Neutrophil (primary cell): ENCODE results near the gene PRKACB.

ENCODE experiments used
- H3K27ac ChIP-seq: fragments of 200-600 bp; sonication (generic); 2 replicates; pipeline ENCODE4 v1.5.1; 2016; ENCODE audit warnings: mild to moderate bottlenecking, moderate library complexity
- H3K27me3 ChIP-seq: fragments of 200-600 bp; sonication (generic); 2 replicates; pipeline ENCODE4 v1.6.0; 2016; ENCODE audit warnings: mild to moderate bottlenecking
- H3K36me3 ChIP-seq: fragments of 200-600 bp; sonication (generic); 2 replicates; pipeline ENCODE4 v1.5.1; 2017
- H3K4me1 ChIP-seq, 2 experiments: fragments of 200-600 bp in 1 of 2; sonication (generic) in 1 of 2; 1 replicate in 1 of 2; 2 replicates in 1 of 2; pipeline versions ENCODE4 v1.5.1 to v1.6.1; 2013 to 2016; ENCODE audit warnings: low read depth in 1 of 2, low read length in 1 of 2, mild to moderate bottlenecking in 1 of 2, moderate library complexity in 1 of 2; ENCODE audit not compliant: control insufficient read depth in 1 of 2, insufficient read depth in 1 of 2
- H3K4me3 ChIP-seq, 2 experiments: fragments of 200-600 bp in 1 of 2; sonication (generic) in 1 of 2; 1 replicate in 1 of 2; 2 replicates in 1 of 2; pipeline ENCODE4 v1.5.1; 2013 to 2016; ENCODE audit warnings: low read depth in 1 of 2, low read length in 1 of 2, mild to moderate bottlenecking in 1 of 2, moderate library complexity in 1 of 2
- H3K9me3 ChIP-seq: fragments of 200-600 bp; sonication (generic); 2 replicates; pipeline ENCODE4 v1.5.1; 2016
- TF ChIP-seq, protein P1 (sequence below): fragments of 200-600 bp; sonication (generic); IDR thresholded peaks from 2 replicates; pipeline ENCODE4 v1.5.1; 2016; ENCODE audit warnings: antibody characterized with exemption

The PRKACB gene

DNA sequence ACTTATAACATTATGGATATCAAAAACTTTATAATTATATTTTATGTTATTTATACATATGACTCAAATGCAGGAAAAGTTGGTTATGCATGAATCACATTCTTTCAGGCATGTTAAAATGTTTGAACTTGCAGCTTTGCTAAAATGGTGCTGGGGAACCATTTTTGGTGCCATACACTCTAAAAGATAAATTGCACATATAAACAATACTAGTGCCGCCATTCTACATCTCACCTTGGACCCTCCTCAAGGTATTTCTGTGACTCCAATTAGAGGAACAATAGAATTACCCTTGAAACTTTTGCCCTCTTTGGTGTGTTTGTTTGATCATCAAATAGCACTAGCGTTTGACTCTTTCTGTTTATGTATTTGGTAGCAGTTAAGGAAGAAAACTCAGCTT lies 997 bp downstream of the PRKACB start:
- Histone ChIP-seq H3K36me3 (no peaks in the 10 kb centered on the region), H3K9me3 (no peaks in the 10 kb centered on the region), H3K27ac (peak overlapping the region; percentile 61), H3K4me3 (no peak overlapping the region), H3K27me3 (no peaks in the 10 kb centered on the region), H3K4me1 (peaks cover 29 to 44% of the 10 kb centered on the region in 2 experiments)
- TF ChIP-seq, protein P1, sequence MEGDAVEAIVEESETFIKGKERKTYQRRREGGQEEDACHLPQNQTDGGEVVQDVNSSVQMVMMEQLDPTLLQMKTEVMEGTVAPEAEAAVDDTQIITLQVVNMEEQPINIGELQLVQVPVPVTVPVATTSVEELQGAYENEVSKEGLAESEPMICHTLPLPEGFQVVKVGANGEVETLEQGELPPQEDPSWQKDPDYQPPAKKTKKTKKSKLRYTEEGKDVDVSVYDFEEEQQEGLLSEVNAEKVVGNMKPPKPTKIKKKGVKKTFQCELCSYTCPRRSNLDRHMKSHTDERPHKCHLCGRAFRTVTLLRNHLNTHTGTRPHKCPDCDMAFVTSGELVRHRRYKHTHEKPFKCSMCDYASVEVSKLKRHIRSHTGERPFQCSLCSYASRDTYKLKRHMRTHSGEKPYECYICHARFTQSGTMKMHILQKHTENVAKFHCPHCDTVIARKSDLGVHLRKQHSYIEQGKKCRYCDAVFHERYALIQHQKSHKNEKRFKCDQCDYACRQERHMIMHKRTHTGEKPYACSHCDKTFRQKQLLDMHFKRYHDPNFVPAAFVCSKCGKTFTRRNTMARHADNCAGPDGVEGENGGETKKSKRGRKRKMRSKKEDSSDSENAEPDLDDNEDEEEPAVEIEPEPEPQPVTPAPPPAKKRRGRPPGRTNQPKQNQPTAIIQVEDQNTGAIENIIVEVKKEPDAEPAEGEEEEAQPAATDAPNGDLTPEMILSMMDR, result no peak

DNA sequence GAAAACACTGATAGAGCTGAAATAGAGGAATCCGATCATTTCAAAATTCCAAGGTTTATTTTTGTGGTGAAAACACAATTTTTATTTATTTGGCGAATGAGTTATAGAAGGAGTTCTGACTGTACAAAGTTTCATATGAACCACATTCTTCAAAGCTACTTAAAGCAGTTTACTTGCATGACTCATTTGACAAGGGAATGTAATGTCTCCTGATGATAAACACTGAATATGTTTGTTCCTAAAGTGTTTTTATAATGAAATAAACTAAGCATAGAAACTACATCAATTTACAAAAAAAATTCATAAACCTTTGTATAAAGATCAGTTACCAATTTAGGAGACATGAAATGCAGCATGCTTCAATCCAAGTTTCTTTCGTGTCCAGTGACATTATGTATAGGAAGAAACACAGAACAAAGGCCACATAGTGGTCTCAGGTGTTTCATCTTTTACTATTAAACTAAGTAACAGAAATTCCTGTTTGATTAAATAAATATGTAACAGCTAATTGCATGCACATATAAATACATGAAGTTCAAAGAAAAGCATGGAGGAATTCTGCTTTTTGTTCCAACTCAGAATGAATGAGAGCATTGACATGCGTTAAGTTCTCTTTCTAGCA lies 2.5 kb downstream of the PRKACB start:
- Histone ChIP-seq H3K4me1 (peaks cover 29 to 44% of the 10 kb centered on the region in 2 experiments), H3K27me3 (no peaks in the 10 kb centered on the region), H3K36me3 (no peaks in the 10 kb centered on the region), H3K9me3 (no peaks in the 10 kb centered on the region), H3K27ac (no peak overlapping the region), H3K4me3 (no peak overlapping the region)
- TF ChIP-seq, protein P1, result no peak

DNA sequence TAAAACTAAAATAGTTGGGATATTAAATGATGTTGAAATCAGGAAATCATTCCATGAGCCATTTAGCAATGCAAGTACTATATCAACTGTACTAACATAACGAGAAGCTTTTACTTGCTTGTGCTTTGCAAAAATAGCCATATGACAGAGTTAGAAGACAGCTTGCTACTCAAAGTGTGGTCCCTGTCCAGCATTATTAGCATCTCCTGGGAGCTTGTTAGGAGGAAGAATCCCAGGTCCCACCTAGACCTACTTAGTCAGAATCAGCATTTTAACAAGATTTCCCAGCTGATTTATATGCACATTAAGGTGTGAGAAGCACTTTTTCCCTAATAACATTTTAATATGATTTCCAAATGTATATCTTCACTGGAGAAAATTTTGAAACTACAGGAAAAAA lies 4.7 kb downstream of the PRKACB start:
- Histone ChIP-seq H3K4me1 (peaks cover 44 to 60% of the 10 kb centered on the region in 2 experiments), H3K36me3 (no peaks in the 10 kb centered on the region), H3K4me3 (no peak overlapping the region), H3K9me3 (no peaks in the 10 kb centered on the region), H3K27ac (no peak overlapping the region), H3K27me3 (no peaks in the 10 kb centered on the region)
- TF ChIP-seq, protein P1, result no peak

DNA sequence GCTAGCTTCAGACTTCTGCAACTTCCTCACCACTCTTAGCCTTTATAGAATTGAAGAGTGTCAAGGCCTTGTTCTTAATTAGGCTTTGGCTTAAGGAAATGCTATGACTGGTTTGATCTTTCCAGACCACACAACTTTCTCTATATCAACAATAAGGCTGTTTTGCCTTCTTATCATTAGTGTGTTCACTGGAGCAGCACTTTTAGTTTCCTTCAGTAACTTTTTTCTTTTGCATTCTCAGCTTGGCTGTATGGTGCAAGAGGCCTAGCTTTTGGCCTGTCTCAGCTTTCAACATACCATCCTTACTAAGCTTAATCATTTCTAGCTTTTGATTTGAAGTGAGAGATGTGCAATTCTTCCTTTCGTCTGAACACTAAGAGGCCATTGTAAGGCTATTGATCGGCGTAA lies 8.6 kb downstream of the PRKACB start:
- H3K4me1 ChIP-seq, result peaks cover 19 to 23% of the 10 kb centered on the region in 2 experiments
- no peak overlapping the region for H3K4me3 ChIP-seq
- H3K27me3 ChIP-seq, result no peaks in the 10 kb centered on the region
- TF ChIP-seq, protein P1, result no peak
- peak overlapping the region; percentile 45 for H3K27ac ChIP-seq
- no peaks in the 10 kb centered on the region for H3K9me3 ChIP-seq
- H3K36me3 ChIP-seq, result no peaks in the 10 kb centered on the region

DNA sequence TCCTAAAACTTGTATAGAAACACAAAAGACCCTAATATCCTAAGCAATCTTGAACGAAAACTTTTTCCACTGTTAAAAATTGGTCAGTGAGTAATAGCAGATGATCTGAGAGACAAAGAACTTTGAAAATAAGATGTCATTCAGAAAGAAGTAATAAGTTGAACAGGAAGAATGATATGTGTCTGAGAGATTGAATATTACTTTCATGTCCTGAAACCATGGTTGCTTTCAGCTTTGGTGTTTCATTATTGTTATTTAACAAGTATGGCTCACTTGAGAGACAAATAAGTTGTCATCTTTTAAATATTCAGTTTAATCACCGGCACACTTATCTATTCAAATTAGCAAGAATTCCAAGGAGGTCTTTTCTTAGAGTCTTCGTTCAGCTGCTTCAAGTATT lies 11.4 kb downstream of the PRKACB start:
- Histone ChIP-seq H3K36me3 (no peaks in the 10 kb centered on the region), H3K4me3 (no peak overlapping the region), H3K9me3 (no peaks in the 10 kb centered on the region), H3K4me1 (peaks cover 15 to 26% of the 10 kb centered on the region in 2 experiments), H3K27me3 (no peaks in the 10 kb centered on the region), H3K27ac (no peak overlapping the region)
- TF ChIP-seq, protein P1, result no peak
